Mammary epithelial cell (primary cell): ENCODE results near the gene ZBTB16.

Source experiments
- CTCF ChIP-seq, 2 donors: IDR thresholded peaks in 1 of 2; conservative IDR thresholded peaks in 1 of 2; 2 replicates each; pipeline ENCODE4 v1.5.1; 2011 to 2012; ENCODE audit warnings: inconsistent platforms in 2 of 2, low read length in 2 of 2, mild to moderate bottlenecking in 2 of 2, control low read depth in 1 of 2, low read depth in 1 of 2; ENCODE audit not compliant: insufficient read depth in 1 of 2; ENCODE audit errors: extremely low read depth in 1 of 2
- EZH2 ChIP-seq: IDR thresholded peaks from 2 replicates; pipeline ENCODE4 v1.6.1; 2012; ENCODE audit warnings: low read length, inconsistent platforms, borderline replicate concordance

- TF ChIP-seq CTCF (conservative IDR thresholded peaks at IDR 0.05 in 1 of 2, IDR thresholded peaks at IDR 0.05 in 1 of 2; ENCODE audit: extremely low read depth in 1 of 2, insufficient read depth in 1 of 2, low read depth in 1 of 2, low read length in 2 of 2) (no peak), EZH2 (no peak)
Measured at GRCh38 chr11:114191893-114192292, 132.4 kb downstream of the ZBTB16 start.
